DND-41 (cell line): ENCODE measurements around the gene LGALS9C.
"Not testable (repeated sequence)": the region's sequence is repeated elsewhere in the genome, so short reads cannot be mapped to it uniquely, and the experiment has no call there.

ENCODE experiments used
- ATAC-seq: fragments of 200-7000 bp; cut with Tn5 transposase; 3 replicates; pipeline ENCODE4 v1.9.1; 2021; ENCODE audit warnings: low read depth; ENCODE audit not compliant: insufficient read depth
- DNase-seq: peaks from one replicate; pipeline ENCODE4 v3.0.0-alpha.2; 2020
- H2AFZ ChIP-seq: 2 replicates; pipeline ENCODE4 v1.6.0; 2012; ENCODE audit warnings: low read depth, low read length
- H3K27ac ChIP-seq: 2 replicates; pipeline ENCODE4 v1.5.1; 2012; ENCODE audit warnings: low read length, inconsistent platforms
- H3K27me3 ChIP-seq: fragments of 200-600 bp; sonication (generic); 2 replicates; pipeline ENCODE4 v1.6.0; 2012; ENCODE audit warnings: low read length, mild to moderate bottlenecking, inconsistent platforms; ENCODE audit not compliant: insufficient read depth, poor library complexity
- H3K36me3 ChIP-seq: 2 replicates; pipeline ENCODE4 v1.5.1; 2012; ENCODE audit warnings: low read length, inconsistent platforms; ENCODE audit not compliant: insufficient read depth
- H3K4me1 ChIP-seq: 2 replicates; pipeline ENCODE4 v1.5.1; 2012; ENCODE audit warnings: mild to moderate bottlenecking, low read length; ENCODE audit not compliant: insufficient read depth
- H3K4me2 ChIP-seq: 2 replicates; pipeline ENCODE4 v1.6.0; 2012; ENCODE audit warnings: mild to moderate bottlenecking, moderate library complexity, low read length, inconsistent platforms; ENCODE audit not compliant: insufficient read depth
- H3K4me3 ChIP-seq, 2 experiments: fragments of 200-600 bp in 1 of 2; shearing (Covaris generic) in 1 of 2; 2 replicates each; pipeline ENCODE4 v1.5.1; 2012 to 2016; ENCODE audit warnings: inconsistent platforms in 2 of 2, low read length in 2 of 2, mild to moderate bottlenecking in 2 of 2, low read depth in 1 of 2, moderate library complexity in 1 of 2
- H3K79me2 ChIP-seq: 2 replicates; pipeline ENCODE4 v1.6.0; 2012; ENCODE audit warnings: low read length, inconsistent platforms; ENCODE audit not compliant: insufficient read depth
- H3K9ac ChIP-seq: 2 replicates; pipeline ENCODE4 v1.6.0; 2012; ENCODE audit warnings: low read depth, mild to moderate bottlenecking, inconsistent platforms, low read length, moderate library complexity
- H3K9me3 ChIP-seq: 2 replicates; pipeline ENCODE4 v1.5.1; 2012; ENCODE audit warnings: low read length, moderate library complexity, mild to moderate bottlenecking, inconsistent platforms; ENCODE audit not compliant: insufficient read depth, severe bottlenecking
- H4K20me1 ChIP-seq: 2 replicates; pipeline ENCODE4 v1.6.0; 2012; ENCODE audit warnings: low read length; ENCODE audit not compliant: insufficient read depth

Gene LGALS9C

DNA sequence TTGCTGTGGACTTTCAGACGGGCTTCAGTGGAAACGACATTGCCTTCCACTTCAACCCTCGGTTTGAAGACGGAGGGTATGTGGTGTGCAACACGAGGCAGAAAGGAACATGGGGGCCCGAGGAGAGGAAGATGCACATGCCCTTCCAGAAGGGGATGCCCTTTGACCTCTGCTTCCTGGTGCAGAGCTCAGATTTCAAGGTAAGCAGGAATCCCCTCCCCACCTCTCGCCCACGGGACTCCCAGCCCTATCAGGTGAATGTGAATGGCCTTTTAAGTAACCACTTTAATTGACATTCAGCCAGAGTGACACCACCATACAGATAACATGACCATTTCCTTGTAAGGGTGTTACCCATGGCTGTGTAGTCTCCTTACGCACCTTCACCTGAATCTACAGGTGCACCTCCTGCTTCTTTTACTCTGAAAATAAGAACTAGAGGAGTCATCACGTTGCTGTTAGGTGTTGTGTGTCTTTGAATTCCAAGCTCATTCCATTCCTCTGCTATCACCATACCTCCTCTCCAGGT is 9.4 kb downstream of the LGALS9C start:
- not testable (repeated sequence) for H3K27ac ChIP-seq, ATAC-seq, H3K9ac ChIP-seq, H4K20me1 ChIP-seq, H3K9me3 ChIP-seq, H3K27me3 ChIP-seq, H3K4me1 ChIP-seq, H3K79me2 ChIP-seq, H3K4me3 ChIP-seq, H3K36me3 ChIP-seq, H2AFZ ChIP-seq, DNase-seq, H3K4me2 ChIP-seq

DNA sequence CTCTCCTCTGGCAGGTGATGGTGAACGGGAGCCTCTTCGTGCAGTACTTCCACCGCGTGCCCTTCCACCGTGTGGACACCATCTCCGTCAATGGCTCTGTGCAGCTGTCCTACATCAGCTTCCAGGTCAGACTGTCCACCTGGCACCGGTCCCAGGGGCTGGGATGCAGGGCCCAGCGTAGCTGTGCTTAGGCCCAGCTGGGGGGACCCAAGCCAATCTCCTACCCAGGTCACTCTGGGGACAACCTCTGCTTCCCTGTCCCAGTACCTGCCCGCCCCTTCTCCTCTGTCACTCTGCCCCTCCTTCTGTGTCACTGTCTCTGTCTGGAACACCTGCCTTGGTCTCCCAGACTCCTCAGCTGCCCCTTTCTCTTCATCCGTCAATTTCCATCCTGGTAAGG is 11.0 kb downstream of the LGALS9C start:
- H3K9ac ChIP-seq, H3K4me1 ChIP-seq, H2AFZ ChIP-seq, ATAC-seq, DNase-seq, H3K36me3 ChIP-seq, H3K4me2 ChIP-seq, H3K4me3 ChIP-seq, H3K27ac ChIP-seq, H3K79me2 ChIP-seq, H3K9me3 ChIP-seq, H4K20me1 ChIP-seq, H3K27me3 ChIP-seq: not testable (repeated sequence)

DNA sequence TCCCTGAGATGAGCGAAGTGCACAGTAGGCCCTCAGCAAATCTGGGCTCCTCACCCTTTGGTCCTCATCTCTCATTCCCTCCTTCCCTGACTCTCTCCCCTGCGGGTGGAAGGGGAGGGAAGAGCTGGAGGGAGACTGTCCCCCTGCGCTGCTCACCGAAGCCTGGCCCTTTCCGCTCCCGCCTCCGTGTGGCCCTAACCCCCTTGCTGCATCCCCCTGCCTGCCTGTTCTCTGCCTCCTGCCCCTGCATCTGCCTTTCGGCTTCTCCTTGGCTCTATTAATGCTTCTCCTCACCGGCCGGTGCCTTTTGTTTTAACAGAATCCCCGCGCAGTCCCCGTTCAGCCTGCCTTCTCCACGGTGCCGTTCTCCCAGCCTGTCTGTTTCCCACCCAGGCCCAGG is 12.0 kb downstream of the LGALS9C start:
- not testable (repeated sequence) for H3K27me3 ChIP-seq, H3K4me2 ChIP-seq, H3K27ac ChIP-seq, ATAC-seq, H3K9ac ChIP-seq, H3K79me2 ChIP-seq, H3K4me1 ChIP-seq, H2AFZ ChIP-seq, H3K9me3 ChIP-seq, H4K20me1 ChIP-seq, DNase-seq, H3K36me3 ChIP-seq, H3K4me3 ChIP-seq

DNA sequence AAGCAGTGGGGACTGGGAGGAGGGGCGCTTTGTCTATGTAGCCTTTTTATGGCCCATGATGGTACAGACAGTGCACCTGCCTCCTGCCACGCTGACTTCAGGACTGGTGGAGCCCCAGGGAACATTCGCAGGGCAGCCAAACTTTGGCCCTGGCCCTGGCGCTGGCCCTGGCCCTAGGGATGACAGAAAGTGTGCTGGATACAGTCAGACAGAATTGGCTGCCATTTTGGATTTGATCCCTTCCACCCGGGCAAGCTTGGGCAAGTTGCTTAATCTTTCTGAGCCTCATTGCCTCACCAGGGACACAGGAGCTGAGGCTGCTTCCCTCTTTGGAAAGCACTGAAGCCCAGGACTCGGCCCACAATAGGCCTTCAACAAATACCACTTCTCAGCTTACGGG is 13.4 kb downstream of the LGALS9C start:
- H3K36me3 ChIP-seq, H2AFZ ChIP-seq, H3K4me2 ChIP-seq, H3K27me3 ChIP-seq, H3K4me3 ChIP-seq, H3K9ac ChIP-seq, DNase-seq, H3K27ac ChIP-seq, H4K20me1 ChIP-seq, H3K79me2 ChIP-seq, ATAC-seq, H3K4me1 ChIP-seq, H3K9me3 ChIP-seq: not testable (repeated sequence)

DNA sequence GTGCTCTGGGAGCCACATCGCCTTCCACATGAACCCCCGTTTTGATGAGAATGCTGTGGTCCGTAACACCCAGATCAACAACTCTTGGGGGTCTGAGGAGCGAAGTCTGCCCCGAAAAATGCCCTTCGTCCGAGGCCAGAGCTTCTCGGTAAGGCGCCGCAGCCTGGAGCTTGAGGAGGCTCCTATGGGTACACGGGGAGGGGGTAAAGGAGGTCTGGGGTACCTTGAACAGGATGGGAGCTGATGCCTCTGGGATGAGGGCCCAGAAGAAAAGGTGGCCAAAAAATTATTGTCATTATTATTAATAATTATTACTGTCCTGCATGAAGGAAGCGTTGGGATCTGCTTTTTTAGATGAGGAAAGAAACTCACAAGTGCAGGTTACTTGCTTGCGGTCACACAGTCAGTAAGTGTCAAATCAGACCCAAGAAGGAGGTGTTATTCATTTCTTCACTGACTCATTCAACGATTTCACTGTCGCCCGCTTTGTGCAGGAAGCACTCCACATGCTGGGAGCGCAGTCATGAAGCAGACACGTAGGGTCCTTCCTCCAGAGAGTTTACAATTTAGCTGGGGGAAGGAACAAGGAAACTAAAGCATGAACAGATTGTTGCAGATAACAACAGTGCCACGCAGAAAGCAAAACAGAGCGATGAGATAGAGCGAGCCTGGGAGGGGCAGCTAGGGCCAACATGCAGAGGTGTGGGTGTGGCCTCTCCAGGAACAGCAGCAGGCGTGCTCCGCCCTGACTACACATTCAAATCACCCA is 16.3 kb downstream of the LGALS9C start:
- not testable (repeated sequence) for H4K20me1 ChIP-seq, H3K4me2 ChIP-seq, H3K4me1 ChIP-seq, ATAC-seq, H3K79me2 ChIP-seq, H3K27ac ChIP-seq, H3K9ac ChIP-seq, H3K27me3 ChIP-seq, DNase-seq, H3K4me3 ChIP-seq, H3K36me3 ChIP-seq, H3K9me3 ChIP-seq, H2AFZ ChIP-seq

DNA sequence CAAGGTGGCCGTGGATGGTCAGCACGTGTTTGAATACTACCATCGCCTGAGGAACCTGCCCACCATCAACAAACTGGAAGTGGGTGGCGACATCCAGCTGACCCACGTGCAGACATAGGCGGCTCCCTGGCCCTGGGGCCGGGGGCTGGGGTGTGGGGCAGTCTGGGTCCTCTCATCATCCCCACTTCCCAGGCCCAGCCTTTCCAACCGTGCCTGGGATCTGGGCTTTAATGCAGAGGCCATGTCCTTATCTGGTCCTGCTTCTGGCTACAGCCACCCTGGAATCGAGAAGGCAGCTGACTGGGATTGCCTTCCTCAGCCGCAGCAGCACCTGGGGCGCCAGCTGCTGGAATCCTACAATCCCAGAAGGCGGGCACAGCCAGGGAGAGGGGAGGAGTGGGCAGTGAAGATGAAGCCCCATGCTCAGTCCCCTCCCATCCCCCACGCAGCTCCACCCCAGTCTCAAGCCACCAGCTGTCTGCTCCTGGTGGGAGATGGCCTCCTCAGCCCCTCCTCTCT is 17.7 kb downstream of the LGALS9C start:
- not testable (repeated sequence) for H3K4me3 ChIP-seq, ATAC-seq, H3K9me3 ChIP-seq, H3K4me2 ChIP-seq, DNase-seq, H3K79me2 ChIP-seq, H3K9ac ChIP-seq, H3K4me1 ChIP-seq, H3K27me3 ChIP-seq, H2AFZ ChIP-seq, H3K36me3 ChIP-seq, H3K27ac ChIP-seq, H4K20me1 ChIP-seq
